GM19395 (cell line): ENCODE results near the gene TANK.
A peak's percentile ranks its signal among the peaks of the same experiment; 100 is the strongest.

Experiments
- ATAC-seq: cut with Tn5 transposase; IDR thresholded peaks from one replicate; pipeline ENCODE4 v1.9.1; 2021; ENCODE audit warnings: mild to moderate bottlenecking, moderate library complexity; ENCODE audit not compliant: unreplicated experiment

TANK gene

DNA sequence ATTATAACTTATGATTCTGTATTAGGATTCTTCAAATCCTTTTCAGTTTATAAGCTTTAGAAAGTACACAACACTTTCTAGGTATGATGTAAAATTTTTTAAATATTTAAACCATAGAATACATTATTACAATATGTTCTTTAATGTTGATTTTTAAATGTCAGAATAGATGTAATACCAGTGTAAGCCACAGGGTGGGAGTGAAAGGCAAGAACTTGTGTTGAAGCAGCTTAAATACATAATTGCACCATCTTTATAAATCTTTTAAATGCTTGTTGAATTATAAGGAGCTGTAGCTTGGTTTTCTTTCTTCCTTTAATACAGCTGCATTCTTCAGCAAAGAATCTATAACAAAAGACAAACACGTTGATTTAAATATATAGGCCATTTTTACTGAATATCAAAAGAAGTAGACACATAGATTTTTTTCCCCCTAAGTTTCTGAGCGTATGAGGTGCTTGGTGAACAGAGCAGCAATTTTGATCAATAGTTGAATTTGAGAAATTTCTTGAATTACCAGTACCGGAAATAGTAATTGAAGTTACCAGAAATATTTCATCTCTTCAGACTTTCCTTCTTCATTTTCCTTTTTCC, 63.0 kb downstream of the TANK start:
- ATAC-seq: peak; percentile 74

GRCh38 chr2:161228511-161229240, 68.4 kb downstream of the TANK start:
- no peak for ATAC-seq

DNA sequence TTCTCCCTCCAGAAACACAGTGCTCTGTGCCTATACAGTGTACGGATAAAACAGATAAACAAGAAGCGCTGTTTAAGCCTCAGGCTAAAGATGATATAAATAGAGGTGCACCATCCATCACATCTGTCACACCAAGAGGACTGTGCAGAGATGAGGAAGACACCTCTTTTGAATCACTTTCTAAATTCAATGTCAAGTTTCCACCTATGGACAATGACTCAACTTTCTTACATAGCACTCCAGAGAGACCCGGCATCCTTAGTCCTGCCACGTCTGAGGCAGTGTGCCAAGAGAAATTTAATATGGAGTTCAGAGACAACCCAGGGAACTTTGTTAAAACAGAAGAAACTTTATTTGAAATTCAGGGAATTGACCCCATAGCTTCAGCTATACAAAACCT, 70.7 kb downstream of the TANK start:
- ATAC-seq: no peak

DNA sequence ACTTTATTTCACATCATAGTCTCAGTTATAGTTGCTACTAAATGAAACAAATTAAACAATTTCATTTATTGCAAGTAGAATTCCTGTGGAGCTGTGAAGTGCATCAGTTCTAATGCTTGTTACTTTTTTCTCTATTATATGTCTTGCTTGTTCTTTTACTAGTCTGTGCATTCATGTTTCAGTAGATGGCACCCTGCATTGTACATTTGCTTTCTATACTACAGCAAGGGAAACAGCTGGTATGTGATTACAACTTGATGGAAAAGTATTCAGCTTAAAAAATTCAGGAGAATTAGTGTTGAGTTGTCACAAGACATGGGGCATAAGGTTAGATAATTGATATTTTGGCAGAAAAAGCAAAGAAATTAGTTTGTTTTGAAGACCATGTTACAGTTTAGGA, 72.3 kb downstream of the TANK start:
- no peak for ATAC-seq

DNA sequence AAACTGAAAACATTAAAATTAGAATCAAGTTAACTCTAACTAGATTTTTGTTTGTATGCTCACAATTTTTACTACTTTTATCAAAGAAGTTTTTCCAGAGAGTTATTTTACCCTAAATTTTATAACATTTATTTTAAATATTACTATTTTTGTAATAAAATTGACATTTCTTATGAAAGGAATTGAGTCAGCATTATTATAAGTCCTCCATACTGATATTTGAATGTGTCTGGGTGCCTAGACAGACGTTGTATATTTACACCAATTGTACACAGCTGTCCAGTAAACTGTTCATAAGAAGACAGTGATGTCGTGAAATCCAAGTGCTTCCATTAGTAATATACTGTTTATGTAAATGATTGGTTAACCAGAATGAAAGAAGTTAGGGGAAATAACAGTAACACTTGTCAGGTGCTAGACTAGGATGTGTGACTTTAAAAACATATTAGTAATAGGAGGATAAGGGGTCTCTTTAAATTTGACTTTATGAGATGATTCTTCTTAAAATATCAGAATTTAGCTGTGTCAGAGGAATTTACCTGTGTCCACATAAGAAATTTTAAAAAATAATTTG, 73.7 kb downstream of the TANK start:
- peak; percentile 42 for ATAC-seq

- ATAC-seq: no peak
Observed at GRCh38 chr2:161234627-161235026, 74.4 kb downstream of the TANK start.

DNA sequence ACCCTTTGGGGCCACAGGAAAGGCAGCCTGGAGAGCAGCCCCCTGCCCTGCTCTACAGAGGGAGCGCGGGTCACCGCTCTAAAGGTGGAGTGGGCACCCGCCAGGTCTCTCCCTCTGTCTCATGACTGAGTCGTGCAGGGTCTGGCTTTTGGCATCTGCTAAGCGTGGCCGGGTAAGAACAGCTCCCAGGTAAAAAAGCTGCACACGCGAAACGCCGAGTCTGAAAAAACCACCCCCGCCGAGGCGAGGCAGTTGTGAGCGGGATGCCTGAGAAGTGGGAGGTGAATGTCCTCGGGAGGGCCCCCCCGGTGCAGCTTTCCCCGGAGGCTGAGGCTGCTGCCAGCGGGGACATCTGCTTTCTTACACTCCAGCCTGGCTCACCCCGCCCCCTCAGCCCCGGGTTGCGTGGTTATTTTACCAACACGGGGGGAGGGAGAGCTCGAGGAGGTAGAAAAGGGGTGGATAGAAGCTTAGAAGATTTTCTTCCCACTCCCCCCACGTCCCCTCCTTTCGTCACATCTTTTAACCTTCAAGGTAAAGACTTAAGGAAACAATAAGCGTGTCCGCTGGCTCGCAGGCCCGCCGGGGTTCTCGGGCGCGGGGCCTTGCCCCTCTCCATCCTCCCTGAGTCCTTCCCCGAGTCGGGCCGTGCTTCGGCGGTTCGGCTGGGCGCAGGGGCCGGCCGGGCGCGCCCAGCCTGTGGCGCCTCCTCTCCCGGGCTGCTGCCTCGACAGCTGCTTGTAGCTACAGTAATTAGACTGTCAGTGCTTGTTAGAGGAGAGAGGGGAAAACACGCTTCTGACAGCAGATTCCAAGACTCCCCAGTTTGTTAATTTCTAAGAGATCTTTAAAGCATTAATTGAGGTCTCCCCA, 77.4 kb downstream of the TANK start:
- ATAC-seq: peak; percentile 55

DNA sequence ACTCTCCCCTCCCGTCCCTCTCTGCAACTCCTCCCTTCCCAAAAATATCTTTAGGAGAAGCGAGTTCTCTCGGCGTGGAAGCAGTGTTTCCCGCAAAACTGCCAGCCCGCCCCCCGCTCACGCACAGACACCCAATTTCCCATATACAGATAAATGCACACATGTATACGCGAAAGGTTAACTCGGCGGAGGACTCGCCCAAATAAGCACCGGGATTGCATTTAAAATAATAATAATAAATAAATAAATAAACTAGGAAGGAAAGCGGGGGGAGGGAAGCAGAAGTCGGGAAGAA, 78.0 kb downstream of the TANK start:
- ATAC-seq: no peak

GRCh38 chr2:161238560-161239325, 78.5 kb downstream of the TANK start:
- ATAC-seq: peak; percentile 42

GRCh38 chr2:161239326-161240109, 79.3 kb downstream of the TANK start:
- ATAC-seq: no peak

GRCh38 chr2:161241894-161242293, 81.7 kb downstream of the TANK start:
- ATAC-seq: no peak

GRCh38 chr2:161243312-161243711, 83.1 kb downstream of the TANK start:
- ATAC-seq: peak; percentile 39

DNA sequence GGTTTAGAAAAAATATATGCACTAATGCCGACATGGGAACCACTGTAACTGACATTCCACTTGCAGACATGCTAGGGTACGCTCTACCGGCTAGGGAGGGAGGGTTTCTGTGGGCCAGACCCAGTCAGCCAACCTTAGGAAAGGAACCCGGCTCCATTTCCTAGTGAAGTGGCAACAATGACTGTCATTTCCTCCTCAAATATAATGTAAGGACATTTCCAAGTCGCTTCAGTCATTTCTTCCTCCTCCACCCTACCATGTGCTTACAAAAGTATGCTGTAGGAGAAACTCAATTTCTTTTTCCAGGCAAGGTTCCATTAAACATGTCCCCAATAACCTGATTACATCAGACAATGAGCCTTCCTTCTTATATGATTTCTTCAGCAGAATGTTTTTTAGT, 83.7 kb downstream of the TANK start:
- ATAC-seq: no peak

DNA sequence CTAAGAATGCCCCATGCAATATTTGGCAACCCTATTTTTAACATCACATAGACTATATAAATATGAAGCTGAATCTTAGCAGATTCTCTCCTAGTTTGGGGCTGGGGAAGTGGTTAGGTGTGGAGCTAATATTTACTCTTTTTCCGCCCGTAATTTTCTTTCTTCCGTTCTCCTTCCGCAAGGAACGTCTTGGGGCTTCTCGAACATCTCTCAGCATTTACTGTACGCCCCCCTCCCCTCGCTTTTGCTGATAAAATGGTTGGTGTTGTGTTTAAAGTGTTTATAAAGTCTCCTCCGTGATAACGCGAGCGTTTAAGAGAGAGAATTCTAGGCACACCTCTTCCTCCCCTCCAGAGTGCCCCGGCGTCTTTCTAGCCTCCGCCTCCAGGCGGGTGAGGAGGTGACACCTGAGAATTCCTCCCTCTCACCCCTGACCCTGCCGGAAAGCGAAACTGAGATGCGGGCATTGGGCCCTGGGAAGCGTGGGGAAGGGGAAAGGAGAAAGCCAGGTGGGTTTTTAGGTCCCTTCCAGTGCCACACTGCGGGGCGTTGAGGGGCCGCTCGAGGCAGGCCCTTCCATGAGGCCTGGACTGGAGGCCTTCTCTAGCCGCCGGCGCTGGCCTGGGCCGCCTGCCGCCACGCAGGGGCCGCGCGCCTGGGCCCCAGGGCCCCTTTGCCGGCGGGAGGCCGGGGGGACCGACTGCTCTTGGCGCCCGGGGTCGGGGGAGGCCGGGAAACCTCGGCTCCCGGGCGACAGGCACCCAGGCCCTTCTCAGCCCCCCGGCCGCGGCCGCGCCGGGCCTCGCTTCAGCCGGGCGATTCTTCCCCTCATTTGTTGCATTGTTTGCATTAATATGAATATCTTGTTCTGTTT, 84.4 kb downstream of the TANK start:
- ATAC-seq: peak; percentile 85

GRCh38 chr2:161245261-161245553, 85.0 kb downstream of the TANK start:
- ATAC-seq: no peak

DNA sequence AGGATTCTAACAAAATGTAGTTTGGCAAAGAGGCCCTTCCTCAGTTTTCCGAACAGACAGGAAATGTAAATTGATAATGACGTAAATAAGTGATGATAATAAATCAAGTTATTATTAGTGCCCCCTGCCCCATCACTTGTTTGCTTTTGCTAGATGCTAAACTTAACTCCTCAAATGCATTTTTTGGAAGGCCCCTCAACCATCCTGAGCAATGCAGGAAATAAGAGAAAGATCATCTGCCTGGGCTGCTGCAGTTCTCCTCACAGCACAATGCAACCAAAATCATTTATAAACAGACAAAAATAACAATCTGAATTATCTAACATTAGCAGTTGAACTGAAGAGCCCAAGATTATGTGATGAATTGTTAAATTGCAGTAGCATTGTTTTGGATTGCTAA, 85.4 kb downstream of the TANK start:
- no peak for ATAC-seq

DNA sequence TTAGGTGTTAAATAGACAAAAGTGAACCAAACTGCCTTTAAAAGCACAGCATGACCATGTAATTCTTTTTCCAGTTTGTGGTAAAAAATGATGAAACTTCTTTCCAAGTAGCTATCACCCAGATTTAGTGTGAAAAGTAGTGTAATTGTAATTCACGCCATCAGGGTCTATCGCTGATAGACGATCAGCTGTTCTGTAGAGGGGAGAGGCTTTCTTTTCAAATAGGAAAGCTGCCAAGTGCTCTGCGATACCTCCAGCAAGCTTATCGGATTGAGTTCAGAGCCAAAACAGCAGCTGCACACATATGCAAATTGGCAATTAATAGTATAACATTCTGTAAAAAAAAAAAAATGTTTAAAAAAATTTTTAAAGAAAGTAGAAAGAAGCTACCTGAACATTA, 86.1 kb downstream of the TANK start:
- ATAC-seq: no peak

DNA sequence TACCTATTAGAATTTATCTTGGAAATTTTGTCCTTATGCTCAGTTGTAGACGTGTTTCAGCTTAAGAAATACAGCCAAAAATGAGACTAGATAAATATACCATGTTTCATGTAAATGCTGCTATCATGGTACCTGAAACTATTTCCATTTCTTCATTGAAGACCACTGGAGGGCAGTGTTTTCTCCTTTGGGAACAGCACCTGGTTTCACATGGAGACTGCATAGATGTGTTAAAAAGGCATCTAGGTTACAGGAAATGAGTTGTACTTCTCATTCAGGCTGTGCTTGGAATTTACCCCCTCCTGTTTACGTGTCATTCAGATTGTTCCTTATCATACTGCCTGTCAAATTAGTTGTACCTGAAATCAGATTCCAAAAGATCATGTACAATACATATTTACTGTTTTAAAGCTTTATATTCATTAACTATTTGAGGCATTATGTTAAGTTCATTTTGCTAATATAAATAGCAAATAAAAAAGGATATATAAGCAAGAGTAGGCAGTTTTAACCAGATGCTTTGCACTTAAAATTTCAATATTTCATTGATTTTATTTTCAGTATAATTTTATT, 90.7 kb downstream of the TANK start:
- no peak for ATAC-seq
